MM.1S (cell line): ENCODE measurements around the gene C1D.

Source experiments
- DNase-seq: peaks from one replicate; pipeline ENCODE4 v3.0.0-alpha.2; 2015
- H2AFZ ChIP-seq: fragments of 300-600 bp; sonication (generic); 2 replicates; pipeline ENCODE4 v1.6.0; 2016; ENCODE audit warnings: antibody characterized with exemption, low read length
- H3F3A ChIP-seq: fragments of 300-600 bp; sonication (generic); 2 replicates; pipeline ENCODE4 v1.6.1; 2016; ENCODE audit warnings: mild to moderate bottlenecking, antibody characterized with exemption, low read length, moderate library complexity, mixed read lengths; ENCODE audit not compliant: insufficient read depth
- H3K27ac ChIP-seq: fragments of 300-600 bp; sonication (generic); 2 replicates; pipeline ENCODE4 v1.5.1; 2016; ENCODE audit warnings: mild to moderate bottlenecking, low read length
- H3K27me3 ChIP-seq: fragments of 300-600 bp; sonication (generic); replicated peaks from 2 replicates; pipeline ENCODE4 v1.6.0; 2016; ENCODE audit warnings: low read length; ENCODE audit not compliant: insufficient read depth
- H3K36me3 ChIP-seq: fragments of 300-600 bp; sonication (generic); replicated peaks from 2 replicates; pipeline ENCODE4 v1.6.1; 2016; ENCODE audit warnings: mild to moderate bottlenecking, low read length, mixed read lengths; ENCODE audit not compliant: insufficient read depth
- H3K4me1 ChIP-seq: fragments of 300-600 bp; sonication (generic); 2 replicates; pipeline ENCODE4 v1.6.1; 2016; ENCODE audit warnings: low read length, mixed read lengths
- H3K4me2 ChIP-seq: fragments of 300-600 bp; sonication (generic); 2 replicates; pipeline ENCODE4 v1.6.0; 2016; ENCODE audit warnings: low read depth, low read length
- H3K4me3 ChIP-seq: fragments of 300-600 bp; sonication (generic); 2 replicates; pipeline ENCODE4 v1.5.1; 2016; ENCODE audit warnings: low read length, mixed read lengths
- H3K79me2 ChIP-seq: fragments of 300-600 bp; sonication (generic); 2 replicates; pipeline ENCODE4 v1.6.1; 2016; ENCODE audit warnings: mixed run types, low read length, mixed read lengths
- H3K9ac ChIP-seq: fragments of 300-600 bp; sonication (generic); 2 replicates; pipeline ENCODE4 v1.6.1; 2016; ENCODE audit warnings: low read length, mixed read lengths
- H3K9me2 ChIP-seq: fragments of 300-600 bp; sonication (generic); replicated peaks from 2 replicates; pipeline ENCODE4 v1.6.1; 2016; ENCODE audit warnings: mild to moderate bottlenecking, low read length, mixed read lengths; ENCODE audit not compliant: insufficient read depth
- H3K9me3 ChIP-seq: fragments of 300-600 bp; sonication (generic); replicated peaks from 2 replicates; pipeline ENCODE4 v1.6.1; 2016; ENCODE audit warnings: mild to moderate bottlenecking, low read length, mixed read lengths; ENCODE audit not compliant: insufficient read depth
- H4K20me1 ChIP-seq: fragments of 300-600 bp; sonication (generic); 2 replicates; pipeline ENCODE4 v1.6.1; 2016; ENCODE audit warnings: mild to moderate bottlenecking, low read length, moderate library complexity, mixed read lengths; ENCODE audit not compliant: insufficient read depth
- EZH2 ChIP-seq: fragments of 300-600 bp; sonication (generic); optimal IDR thresholded peaks from 2 replicates; pipeline ENCODE3; 2017; ENCODE audit warnings: low read depth, mild to moderate bottlenecking, antibody characterized with exemption, low read length, mixed read lengths
- EZH2phosphoT487 ChIP-seq: fragments of 300-600 bp; sonication (generic); IDR thresholded peaks from 2 replicates; pipeline ENCODE4 v1.6.1; 2018; ENCODE audit warnings: antibody characterized with exemption, low read length
- TF ChIP-seq, protein P1 (sequence below): fragments of 300-600 bp; sonication (generic); IDR thresholded peaks from 2 replicates; pipeline ENCODE4 v1.5.1; 2016; ENCODE audit warnings: antibody characterized with exemption, low read length, mixed read lengths

Gene C1D

GRCh38 chr2:67993329-67993728 lies 69.5 kb downstream of the C1D start:
- H3K27ac ChIP-seq: no peak overlapping the region
- H3F3A ChIP-seq: no peaks in the 10 kb centered on the region
- no peak overlapping the region for H2AFZ ChIP-seq
- no peaks in the 10 kb centered on the region for H3K36me3 ChIP-seq
- no peak overlapping the region for H3K4me3 ChIP-seq
- H4K20me1 ChIP-seq: no peaks in the 10 kb centered on the region
- no peak for DNase-seq
- H3K9me2 ChIP-seq: no peaks in the 10 kb centered on the region
- TF ChIP-seq EZH2phosphoT487 (no peak), EZH2 (no peak)
- TF ChIP-seq, protein P1, sequence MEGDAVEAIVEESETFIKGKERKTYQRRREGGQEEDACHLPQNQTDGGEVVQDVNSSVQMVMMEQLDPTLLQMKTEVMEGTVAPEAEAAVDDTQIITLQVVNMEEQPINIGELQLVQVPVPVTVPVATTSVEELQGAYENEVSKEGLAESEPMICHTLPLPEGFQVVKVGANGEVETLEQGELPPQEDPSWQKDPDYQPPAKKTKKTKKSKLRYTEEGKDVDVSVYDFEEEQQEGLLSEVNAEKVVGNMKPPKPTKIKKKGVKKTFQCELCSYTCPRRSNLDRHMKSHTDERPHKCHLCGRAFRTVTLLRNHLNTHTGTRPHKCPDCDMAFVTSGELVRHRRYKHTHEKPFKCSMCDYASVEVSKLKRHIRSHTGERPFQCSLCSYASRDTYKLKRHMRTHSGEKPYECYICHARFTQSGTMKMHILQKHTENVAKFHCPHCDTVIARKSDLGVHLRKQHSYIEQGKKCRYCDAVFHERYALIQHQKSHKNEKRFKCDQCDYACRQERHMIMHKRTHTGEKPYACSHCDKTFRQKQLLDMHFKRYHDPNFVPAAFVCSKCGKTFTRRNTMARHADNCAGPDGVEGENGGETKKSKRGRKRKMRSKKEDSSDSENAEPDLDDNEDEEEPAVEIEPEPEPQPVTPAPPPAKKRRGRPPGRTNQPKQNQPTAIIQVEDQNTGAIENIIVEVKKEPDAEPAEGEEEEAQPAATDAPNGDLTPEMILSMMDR: no peak
- H3K4me1 ChIP-seq: no peaks in the 10 kb centered on the region
- H3K9ac ChIP-seq: no peak overlapping the region
- H3K4me2 ChIP-seq: no peak overlapping the region
- H3K27me3 ChIP-seq: no peaks in the 10 kb centered on the region
- H3K79me2 ChIP-seq: no peaks in the 10 kb centered on the region
- no peaks in the 10 kb centered on the region for H3K9me3 ChIP-seq

GRCh38 chr2:67991456-67991855 lies 71.3 kb downstream of the C1D start:
- Histone ChIP-seq H3K27me3 (no peaks in the 10 kb centered on the region), H3K79me2 (no peaks in the 10 kb centered on the region), H3K9ac (no peak overlapping the region), H3K9me2 (no peaks in the 10 kb centered on the region), H3F3A (no peaks in the 10 kb centered on the region), H2AFZ (no peak overlapping the region), H3K4me3 (no peak overlapping the region), H3K9me3 (no peaks in the 10 kb centered on the region), H3K4me2 (no peak overlapping the region), H4K20me1 (no peaks in the 10 kb centered on the region), H3K27ac (no peak overlapping the region), H3K4me1 (no peaks in the 10 kb centered on the region), H3K36me3 (no peaks in the 10 kb centered on the region)
- TF ChIP-seq EZH2phosphoT487 (no peak), EZH2 (no peak)
- TF ChIP-seq, protein P1: no peak
- no peak for DNase-seq
